Activated T-cell treated with anti-CD3 and anti-CD28 coated beads for 24 hours (primary cell): ENCODE measurements around the gene LATS2.
"Not testable (repeated sequence)": the region's sequence is repeated elsewhere in the genome, so short reads cannot be mapped to it uniquely, and the experiment has no call there.

Experiments
- DNase-seq: peaks from one replicate; pipeline ENCODE4 v3.0.0-alpha.2; 2020; ENCODE audit warnings: low read depth

The LATS2 gene

DNA sequence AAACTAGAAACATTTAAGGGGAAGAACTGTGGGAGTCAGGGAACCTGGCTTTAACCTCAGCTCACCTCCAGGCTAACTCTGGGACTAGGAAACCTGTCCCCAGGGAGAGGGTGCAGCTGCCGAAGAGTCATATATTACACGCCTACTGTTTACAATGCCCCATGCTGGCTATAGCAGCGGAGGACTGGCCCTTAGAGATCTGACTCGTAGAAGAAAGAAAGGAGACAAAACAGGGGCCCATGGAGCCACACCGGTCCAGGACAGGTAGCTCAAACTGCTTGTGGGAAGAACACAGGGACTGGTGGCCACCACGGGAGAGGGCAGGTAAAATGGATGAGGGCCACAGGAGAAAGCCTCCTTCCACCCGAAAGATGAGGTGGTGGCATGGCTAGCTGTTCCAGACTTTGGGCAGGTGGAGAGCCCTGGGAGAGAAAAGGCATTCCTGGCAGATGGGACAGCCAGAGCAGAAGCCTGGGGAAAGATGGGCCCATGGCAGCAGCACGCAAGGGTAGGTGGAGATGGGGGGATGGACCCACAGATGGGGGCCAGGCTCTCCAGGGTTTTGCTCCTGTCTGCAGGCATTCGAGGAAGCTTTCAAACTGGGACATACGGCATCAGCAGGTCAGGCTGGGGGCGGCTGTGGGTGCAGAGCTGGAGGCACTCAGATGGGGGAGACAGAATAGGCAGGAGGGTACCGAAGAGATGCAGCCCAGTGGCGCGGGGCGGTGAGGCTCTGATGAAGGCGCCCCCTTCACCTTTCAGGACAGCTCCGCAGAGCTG, 69.5 kb downstream of the LATS2 start:
- no peak for DNase-seq

DNA sequence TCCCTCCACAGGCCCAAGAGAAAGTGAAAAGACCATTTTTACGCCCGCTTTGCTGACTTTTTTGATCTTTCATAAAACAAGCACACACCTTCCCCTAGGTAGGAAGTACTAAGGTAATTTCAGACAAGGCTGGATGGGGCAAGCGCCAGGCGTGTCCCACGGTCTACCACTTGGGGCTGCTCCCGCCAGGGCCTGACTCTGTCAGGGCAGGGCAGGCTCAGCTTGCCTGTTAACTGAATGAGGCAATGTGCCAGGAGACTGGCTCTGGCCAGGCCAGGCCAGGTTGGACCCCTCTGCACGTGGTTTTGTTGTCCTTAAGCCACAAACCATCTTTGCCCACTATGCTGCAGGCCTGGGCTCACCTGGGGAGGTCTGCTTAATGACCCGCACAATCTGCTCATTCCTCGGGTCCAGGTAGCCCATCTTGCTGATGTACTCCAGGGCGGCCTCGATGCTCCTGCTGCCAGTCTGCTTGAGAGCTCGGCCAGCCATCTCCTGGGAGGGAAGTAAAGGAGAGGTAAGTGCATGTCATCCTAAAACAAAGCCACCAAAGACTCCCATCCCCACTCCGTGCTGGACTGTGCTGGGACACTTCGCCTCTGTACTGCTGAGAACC, 70.4 kb downstream of the LATS2 start:
- DNase-seq, result no peak

DNA sequence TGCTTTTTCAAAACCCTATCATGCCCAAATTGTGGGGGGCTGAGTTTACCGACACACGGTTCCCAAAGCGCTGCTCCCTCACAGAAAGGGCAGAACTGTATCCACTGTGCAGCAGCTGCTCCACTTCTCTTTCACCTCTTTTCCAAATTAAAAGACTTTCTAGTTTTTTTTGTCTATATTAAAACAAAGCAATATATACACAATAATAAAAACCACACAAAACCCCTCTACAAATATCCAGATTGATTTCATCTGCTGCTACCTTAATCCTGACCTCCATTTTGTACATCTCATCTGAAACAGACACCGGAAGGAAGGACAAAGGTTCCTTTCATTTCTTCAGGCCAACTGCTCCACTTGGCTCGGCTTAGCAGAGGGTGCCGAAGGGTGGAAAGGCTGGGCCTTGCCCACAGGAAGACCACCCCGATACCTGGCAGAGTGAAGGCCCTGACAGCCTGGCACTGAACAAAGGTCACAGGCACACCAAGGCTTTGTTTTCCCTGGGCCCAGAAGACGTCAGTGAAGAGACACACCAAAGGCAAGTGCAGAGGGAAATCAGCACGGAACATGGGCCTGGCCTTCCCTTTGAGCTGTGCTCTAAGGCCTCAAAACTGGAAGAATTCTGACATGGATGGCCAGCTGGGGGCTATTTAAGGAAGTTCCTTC, 71.6 kb downstream of the LATS2 start:
- no peak for DNase-seq

DNA sequence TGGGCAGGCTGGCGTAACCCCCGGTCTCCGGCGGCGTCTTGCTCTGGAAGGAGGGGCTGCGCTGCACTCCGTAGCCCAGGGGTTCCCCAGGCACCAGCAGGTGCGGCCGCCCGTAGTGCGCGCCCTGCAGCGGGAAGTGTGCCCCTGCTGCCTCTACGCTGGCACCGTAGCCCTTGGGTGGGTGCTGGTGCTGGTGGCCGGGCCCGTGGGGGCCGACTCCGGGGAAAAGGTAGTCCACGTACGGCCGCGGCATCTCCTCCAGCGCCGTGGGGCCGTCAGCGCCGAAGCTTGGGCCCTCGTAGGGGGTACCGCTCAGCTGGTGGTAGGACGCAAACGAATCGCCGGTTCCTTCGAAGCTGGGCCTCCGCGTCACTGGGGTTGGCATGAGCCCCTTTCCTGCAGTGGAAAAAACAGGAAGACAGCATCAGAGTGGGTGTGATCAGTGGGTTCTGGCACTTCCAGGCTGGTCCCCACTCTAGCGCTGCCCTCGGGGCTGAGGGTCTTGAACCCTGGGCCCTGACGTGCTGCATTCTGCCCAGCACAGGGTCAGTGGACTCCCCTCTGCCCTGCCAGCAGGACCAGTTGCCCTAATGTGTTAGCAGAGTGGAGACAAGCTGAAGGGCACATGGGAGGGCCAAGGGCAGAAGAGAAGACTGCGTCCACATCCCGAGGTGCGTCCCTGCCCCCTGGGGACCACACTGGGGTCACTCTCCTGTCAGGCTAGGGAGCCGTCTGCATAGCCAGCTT, 72.3 kb downstream of the LATS2 start:
- no peak for DNase-seq

DNA sequence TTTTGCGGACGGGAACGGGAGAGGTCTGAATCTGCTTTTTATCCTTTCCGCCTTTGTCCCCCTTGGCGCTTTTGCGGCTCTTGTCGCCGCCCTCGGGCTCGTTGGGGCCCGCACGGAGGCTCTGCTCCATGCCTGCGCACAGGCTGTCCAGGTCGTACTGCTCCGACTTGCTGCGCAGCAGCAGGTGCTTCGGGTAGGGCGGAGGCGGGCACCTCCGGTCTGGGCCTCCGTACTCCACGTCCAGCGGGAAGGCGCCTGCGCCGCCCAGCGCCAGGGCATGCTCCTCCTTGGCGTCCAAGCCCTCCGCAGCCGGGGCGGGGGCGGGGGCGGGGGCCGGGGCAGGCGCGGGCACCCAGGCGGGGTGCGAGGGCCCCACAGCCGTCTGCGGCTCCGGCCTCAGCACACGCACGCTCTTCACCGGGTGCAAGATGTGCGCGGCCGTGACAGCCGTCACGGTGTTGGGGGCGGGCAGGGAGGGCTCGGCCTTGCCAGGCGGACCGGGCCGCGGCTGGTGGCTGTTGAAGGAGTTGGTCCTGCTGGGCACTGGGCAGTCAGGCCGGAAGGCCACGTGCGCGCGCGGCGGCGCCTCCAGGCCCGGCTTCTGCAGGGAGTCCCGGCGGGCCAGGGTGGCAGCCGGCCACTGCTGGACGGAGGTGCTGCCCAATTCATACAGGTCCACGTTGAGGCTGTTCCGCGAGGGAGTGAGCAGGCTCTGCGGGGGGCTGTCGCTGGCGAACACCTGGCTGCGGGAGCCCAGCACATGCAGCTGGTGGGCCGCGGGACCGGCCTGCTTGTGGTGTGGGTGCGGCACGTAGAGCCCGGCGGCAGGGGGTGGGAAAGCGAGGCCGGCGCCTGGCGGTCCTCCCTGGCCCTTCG, 73.1 kb downstream of the LATS2 start:
- DNase-seq, result no peak

DNA sequence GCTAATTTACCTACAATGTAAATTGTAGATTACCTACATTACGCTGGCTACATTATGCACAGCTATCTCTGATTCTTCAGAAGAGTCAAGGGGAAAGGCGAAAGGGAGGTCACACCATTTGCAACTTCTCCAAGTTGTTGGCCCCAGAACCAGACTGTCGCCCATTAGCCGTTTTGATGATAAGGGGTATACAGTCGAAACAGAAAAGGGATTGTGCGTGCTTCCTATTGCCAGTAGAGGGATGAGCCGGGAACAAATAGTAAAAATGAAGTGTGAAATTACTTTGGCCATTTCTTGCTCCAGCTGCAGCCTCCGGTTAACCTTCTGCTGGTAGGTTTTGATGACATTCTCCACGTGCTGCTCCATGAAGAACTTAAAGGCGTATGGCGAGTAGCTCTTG, 73.8 kb downstream of the LATS2 start:
- no peak for DNase-seq

DNA sequence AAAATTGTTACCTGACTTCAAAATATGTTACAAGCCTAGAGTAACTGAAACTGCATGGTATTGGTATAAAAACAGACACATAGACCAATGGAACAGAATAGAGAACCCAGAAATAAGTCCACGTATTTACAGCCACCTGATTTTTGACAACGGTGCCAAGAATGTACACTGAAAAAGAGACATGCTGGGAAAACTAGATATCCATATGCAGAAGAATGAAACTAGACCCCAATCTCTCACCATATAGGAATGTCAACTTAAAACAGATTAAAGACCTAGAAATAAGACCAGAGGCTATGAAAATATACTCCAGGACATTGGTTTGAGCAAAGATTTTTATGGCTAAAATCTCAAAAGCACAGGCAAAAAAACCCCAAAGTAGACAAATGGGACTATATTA, 76.5 kb downstream of the LATS2 start:
- no peak for DNase-seq

DNA sequence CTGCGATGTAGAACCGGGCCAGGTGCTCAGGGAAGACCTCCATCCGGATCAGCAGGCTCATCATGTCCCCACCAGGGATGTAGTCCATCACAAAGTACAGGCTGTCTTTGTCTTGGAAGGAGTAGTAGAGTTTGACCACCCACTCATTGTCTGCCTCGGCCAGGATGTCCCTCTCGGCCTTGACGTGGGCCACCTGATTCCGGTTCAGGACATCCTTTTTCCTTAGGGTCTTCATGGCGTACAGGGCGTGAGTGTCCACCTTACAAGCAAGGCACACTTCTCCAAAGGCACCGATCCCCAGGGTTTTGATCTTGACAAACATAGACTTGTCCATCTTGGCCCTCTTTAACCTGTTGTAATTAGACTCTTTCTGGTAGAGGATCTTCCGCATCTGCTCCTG, 78.0 kb downstream of the LATS2 start:
- no peak for DNase-seq

DNA sequence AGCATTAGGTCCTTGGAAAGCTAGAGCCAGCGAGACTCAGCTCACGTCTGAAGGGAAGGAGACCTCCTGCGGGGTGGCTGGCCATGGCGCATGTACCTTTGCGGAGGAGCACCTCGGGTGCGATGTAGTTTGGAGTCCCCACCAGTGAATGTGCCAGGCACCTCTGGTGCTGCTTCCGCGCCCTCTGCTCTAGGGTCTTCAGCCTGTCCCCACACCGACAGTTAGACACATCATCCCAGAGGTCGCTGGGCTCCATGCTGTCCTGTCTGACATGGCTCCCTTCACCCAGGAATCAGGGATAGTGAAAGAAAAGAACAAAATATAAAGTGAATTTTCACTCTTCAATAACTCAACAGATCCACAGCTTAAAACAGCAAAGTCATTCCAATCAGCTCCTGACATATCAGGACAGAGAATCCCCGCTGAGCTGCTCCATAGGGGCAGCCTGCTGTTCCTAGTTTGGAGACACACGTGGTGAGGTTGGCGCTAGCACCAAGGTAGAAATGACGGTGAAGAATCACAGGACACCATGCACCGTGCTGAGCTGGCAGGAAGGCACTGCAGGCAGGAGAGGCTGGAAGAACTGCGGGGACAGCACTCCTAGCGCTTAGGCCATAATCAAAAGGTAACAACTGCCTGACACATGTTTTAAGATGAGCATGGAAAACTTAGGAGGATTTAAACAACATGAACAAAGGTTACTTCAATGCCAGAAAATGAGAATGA, 79.9 kb downstream of the LATS2 start:
- no peak for DNase-seq

DNA sequence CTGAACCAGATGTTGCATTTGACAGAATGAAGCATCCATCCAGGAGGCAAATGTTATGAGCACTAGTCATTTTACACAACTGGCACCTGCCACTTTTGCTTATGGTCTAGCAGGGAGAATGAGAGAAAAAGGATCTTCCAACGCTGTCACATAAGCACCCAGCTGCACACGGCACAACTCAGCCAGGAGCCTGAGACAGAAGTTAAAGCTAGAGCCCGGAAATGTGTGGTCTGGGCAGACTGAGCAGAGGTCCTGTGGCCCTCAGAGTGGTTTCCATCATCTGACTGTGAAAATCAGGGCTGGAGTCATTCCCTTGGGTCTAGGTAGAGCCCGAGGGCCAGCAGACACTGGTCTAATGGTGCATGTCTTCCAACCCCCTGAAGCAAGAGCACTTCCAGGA, 80.5 kb downstream of the LATS2 start:
- no peak for DNase-seq

DNA sequence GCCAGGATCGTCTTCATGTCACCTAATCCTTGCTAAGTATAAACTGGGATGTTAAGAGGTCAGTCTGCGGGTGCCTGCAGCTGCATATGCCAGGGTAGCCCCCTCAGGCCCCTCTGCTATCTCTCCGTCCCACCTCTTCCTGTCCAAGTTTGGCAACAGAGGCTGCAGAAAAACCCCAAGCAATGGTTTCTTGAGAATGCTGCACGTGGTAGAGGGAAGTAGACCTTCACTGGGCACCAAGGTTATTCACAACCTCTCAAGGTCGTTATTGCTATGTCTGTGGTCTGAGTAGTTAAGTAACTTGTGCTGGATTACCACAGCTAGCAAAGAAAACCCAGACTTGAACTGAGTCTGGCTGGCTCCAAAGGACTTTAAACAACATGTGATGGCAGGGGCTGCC, 81.0 kb downstream of the LATS2 start:
- DNase-seq, result no peak

DNA sequence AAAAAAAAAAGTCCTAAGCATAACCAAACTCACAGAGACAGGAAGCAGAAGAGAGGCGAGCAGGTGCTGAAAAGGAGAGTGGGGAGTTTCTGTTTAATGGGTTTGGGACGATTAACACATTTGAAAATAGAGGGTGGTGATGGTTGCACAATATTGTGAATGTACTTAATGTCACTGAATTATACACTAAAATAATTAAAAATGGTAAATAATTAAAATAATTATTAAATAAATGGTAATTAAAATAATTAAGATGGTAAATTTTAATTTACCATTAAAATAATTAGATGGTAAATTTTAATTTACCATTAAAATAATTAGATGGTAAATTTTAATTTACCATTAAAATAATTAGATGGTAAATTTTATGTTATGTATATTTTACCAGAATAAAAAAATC, 84.0 kb downstream of the LATS2 start:
- DNase-seq, result no peak

DNA sequence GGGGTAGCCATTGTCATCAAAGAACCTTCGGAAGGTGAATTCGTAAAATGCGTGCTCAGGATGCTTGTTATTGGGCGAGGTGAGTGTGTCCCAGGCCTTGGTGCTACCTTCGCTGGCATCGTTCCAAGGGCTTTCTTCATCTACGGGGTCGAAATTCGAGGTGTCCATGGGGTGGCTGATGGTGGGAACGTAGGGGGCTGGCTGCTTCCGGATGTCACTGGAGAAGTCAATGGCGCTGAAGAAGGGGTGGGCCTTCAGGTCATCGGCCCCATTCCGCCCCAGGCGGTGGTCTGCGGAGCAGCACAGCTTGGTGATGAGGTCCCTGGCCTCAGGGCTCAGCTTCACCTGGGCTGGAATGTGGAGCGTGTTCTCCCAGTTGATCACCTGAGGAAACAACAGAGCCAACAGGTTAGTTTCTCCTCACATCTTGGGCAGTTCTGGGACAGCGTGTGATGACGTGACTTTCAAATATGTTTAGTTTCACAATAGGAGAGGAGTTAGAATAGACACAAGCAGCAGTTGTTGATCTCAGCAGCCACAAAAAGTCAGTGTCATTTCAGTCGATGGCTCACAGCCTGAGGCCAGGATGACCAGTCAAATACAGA, 86.3 kb downstream of the LATS2 start:
- no peak for DNase-seq

DNA sequence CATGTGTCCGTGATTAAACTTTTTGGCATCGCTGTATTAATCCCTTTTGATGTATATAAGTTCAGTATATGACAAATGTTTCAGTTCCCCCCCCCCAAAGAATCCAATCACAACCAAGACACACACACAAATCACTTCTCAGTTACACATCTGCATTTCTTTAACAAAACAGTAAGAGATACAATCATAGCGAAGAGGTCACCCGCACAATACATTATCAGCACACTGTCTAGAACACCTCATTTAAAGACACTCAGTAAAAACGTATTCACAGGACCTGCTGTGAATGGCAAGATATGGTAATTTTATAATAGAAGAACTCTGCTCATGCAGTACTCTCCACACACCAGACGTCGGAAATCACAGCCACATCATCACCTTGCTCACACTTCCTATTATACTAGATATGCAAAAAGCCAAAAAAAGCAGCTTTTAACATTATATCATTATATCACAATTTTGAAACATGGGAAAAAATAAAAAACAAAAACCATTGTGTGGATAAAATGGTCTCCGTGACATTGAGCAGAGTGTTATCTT, 87.4 kb downstream of the LATS2 start:
- DNase-seq, result no peak

DNA sequence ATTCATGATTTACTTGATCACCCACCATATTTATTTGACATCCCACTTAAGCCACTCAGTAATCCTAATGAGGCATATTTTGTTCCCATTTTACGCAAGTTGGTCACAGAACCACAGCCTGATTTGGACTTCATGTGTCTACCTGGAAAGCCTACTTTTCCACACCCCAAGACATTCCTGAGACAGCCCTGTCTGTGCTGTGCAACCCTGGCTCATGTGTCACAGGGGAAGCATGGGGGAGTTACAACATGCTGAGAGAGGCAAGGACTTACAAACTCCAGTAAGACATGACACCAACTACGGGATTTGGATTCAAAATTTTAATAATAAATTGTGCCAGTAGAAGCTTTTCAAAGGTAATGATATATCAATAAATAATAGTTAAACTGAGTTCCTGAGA, 88.7 kb downstream of the LATS2 start:
- DNase-seq, result no peak

DNA sequence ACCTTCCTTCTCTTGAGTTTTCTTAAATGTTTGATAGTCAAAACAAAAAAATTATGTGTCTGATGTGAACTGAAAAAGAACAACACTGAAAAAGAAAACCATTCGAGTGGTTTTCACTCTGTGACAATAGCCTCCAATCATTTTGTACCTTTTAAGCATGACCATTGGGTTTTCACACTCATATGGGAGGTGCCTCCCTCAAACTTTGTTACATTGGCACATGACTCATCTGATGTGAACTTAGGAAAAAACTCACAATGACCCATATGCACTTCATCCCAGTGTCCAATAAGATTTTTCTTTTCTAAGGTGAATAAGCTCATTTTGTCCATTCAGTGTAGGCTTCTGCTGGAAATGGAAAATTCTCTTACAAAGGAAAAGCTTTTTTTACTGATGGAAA, 92.2 kb downstream of the LATS2 start:
- no peak for DNase-seq

DNA sequence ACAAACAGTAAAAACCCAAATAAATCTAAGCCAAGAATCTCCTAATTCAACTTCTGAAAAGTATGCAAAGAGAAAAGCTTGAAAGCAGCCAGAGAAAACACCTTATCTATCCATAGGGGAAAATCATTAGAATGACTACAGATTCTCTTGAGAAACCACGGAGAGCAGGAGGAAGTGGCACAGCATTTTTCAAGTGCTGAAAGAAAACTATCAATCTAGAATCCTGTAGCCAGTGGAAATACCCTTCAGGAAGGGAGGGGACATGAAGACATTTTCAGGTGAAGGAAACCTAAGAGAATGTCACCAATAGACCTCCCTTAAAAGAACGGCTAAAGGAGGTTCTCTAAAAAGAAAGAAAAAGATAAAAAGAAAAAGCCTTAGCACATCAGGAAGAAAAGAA, 92.6 kb downstream of the LATS2 start:
- no peak for DNase-seq

DNA sequence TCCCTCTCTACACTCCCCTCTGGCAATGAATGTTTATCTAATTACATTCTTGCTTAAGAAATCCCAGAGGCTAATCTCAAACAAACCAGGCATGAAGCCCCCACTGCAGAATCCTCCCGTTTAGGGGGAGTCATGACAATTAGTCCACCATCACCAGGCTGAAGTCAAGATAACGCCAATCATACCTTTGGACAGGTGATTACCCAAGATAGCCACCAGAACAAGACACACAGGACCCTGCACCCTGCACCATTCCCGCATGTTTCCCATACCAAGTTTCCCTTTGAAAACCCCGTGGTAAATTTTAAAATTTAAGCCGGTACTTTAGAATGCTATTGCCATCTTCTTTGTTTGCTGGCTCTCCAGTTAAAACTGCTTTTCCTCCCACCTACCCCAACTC, 94.0 kb downstream of the LATS2 start:
- DNase-seq, result no peak

DNA sequence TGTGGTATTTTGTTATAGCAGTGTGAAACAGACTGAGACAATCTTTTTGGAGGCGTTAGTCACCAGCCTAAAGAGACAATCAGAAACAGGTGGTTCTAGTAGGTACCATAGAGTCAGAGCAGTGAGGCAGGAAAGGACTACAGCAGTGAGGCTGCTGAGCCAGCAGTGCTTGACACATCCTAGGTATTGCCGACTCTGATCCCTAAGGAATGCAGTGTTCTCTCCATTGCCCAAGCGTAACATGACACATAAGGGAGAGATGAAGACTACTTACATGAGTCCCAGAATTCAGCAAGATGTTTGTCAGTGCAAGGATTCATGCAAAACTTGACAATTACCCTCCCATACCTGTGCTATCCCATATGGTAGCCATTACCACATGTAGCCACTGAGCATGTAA, 96.5 kb downstream of the LATS2 start:
- DNase-seq, result no peak

DNA sequence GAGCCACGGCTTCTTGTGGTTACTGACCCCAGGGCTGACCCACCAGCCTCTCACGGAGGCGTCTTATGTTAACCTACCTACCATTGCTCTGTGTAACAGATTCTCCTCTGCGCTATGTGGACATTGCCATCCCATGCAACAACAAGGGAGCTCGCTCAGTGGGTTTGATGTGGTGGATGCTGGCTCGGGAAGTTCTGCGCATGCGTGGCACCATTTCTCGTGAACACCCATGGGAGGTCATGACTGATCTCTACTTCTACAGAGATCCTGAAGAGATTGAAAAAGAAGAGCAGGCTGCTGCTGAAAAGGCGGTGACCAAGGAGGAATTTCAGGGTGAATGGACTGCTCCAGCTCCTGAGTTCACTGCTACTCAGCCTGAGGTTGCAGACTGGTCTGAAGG, 99.7 kb downstream of the LATS2 start:
- DNase-seq, result not testable (repeated sequence)
